Stimulated activated CD8-positive, alpha-beta memory T cell treated with anti-CD3 and anti-CD28 coated beads, Interleukin-15, amount 100 ng/mL, for 4 hours (primary cell): ENCODE results near the gene PLEKHM3.

ENCODE experiments used
- DNase-seq, 2 donors: peaks; one replicate each; pipeline ENCODE4 v3.0.0-alpha.2; 2020; ENCODE audit warnings: low read depth in 2 of 2

The PLEKHM3 gene

GRCh38 chr2:208025037-208025813, at the start of gene PLEKHM3:
TSS of gene PLEKHM3 (minus strand) at chr2:208025527. CDS start at chr2:208001639, 23,888 bp downstream.
- peak; percentile 38 to 53 for DNase-seq

DNA sequence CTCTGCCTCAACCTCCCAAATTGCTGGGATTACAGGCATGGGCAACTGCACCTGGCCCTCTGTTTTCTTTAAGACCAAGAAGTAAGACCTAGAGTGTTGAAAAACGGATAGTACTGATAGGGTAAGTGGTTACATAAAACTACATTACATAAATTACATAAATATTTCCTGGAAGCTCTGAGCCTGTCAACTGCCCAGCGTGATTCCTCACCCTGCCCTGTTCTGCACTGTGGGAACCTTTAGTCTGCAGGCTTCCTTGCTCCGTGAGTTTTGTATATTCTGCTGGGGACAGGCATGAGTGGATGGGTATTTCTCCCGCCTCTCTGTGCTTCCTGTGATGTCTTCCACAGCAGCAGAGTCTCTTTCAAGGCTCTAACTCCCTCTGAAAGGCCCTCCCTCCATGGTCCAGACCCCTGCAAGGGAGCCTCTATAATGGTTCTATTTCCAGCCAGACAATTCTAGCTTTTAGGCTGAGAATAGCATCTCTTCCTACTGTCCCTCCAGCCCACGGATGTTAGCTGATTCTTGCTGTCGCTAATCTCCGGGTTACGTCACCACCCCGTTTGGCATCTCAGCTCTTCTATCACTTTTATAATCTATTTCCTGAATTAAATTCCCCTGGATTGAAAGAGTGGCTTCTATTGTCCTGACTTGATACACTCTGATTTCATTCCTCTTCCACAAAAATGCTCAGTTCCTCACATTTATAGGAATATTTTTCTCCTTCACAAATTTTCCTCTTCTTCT, 49.5 kb upstream of the PLEKHM3 start:
- no peak for DNase-seq

DNA sequence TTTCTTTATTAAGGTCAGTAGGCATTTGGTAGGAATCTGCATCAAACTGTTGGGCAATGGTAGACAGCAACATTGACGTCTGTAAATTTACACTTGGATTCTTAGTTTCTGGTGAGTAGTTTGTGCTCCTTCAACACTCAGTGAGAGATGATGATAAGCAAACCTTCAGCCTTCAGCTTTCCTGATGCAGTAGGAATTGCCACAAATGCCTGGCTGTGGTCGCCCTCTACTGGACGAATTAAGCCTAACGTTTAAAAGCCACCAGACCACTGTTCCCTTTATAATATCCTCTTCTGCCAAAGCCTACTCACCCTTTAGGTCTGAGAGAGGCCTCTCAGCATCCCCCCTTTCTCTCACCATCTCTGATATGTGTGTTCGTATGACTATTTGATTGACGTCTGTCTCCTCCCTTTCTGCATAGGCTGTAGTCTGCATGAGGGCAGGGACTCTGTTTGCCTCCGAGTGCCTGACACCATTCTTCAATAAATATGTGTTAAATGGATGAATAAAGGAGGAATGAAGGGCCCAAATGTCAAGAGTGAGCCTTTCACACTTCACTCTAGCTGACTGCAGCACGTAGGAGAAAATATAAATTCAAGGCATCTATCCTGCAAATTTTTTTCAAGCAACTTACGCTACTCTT, 47.0 kb upstream of the PLEKHM3 start:
- peak in 1 of 2 donors; percentile 31 for DNase-seq

DNA sequence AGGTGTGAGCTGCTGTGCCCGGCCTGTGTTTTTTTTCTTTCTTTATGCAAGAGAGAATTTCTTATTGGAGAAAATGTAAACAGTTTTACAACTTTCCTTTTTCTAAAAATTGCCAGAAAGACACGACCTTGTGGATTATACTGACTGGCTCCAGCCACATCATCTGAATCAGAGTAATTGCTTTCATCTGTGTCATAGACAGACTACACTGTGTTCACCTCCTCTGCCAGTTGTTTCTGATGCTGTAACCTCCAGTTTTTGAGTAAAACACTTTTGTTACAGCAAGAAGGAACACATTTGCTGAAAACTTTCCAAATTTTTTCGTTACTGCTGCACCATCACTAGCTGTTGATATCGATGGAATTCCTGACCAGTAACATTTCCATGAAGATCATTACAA, 43.9 kb upstream of the PLEKHM3 start:
- DNase-seq: no peak

GRCh38 chr2:208066016-208066415, 40.7 kb upstream of the PLEKHM3 start:
- DNase-seq: no peak

DNA sequence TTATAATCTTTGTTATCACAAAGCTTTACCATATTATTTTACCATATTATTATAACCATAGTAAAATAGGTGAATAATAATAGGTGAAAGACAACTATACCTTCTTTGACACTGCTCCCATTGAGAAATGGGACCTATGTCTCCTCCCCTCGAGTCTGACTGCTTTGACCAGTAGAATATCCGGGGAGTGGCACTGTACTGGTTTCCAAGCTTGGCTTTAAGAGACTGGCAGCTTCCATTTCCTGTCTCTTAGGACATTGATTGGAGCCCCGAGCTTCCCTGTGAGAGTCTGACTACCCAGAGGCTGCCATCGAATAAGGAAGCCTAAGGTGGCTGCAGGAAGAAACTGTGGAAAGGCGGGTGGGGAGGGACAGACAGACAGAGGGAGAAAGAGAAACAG, 40.1 kb upstream of the PLEKHM3 start:
- DNase-seq: no peak

DNA sequence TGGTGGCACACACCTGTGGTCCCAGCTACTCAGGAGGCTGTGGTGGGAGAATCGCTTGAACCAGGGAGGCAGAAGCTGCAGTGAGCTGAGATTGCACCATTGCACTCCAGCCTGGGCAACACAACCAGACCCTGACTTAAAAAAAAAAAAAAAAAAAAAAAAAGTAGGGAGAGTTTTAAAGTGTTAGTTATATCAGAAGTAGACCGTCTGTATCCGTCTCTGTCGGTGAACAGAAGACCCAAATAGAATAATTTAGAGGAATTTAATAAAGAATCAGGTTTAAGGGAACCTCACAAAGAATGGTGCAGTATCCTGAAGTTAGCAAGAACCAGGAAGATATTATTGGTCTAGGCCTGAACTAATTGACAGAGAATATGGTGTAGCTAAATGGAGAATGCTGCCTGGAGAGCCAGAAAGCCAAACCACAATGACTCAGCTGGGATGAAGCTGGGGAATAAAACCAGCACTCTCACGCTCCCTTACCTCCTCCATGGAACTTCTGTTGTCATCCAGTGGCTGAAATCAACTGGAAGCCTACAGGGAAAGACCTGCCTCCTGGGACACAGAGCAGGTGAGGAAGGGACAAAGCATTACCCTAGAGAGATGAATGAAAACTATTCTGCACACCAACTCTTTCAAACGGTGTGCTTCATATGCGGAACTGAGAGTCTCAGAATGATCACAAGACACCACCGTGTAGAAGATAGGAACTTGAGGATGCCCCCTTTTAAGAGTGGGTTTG, 39.1 kb upstream of the PLEKHM3 start:
- DNase-seq: no peak

- DNase-seq: no peak
Measured at GRCh38 chr2:208062961-208063360, 37.6 kb upstream of the PLEKHM3 start.

DNA sequence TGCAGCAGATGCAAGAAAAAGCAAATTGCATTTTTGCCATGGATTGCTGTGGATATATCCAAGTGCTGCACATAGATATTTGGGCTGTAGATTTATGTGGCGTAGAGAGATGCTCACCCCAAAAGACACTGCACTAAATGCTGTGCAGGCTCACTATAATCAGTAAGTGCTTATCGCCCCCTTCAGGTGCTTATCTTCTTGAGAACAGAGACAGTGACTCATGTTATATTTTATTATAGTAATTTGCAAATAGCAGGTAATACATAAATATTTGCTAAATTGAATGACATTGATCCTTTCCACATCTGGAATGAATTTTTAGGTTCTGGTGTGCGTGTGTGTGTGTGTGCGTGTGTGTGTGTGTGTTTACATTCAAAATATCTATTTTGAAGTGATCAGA, 36.8 kb upstream of the PLEKHM3 start:
- no peak for DNase-seq

DNA sequence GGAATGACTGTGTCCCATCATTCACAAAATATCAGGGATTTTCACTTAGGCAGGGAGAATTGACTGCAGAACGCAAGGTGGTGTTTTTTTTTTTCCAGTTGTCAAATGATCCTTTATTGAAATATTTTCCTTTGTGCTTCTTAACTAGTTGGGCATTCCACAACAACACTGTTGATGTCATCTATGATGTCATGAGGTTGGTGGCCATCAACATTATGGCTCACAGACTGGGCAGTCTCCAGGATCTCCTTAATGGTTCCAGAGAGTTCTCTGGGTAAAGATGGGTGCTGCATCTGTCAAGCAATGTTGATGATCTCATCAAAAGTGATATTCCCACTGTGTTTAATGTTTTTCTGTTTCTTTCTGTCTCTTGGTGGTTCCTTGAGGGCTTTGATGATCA, 31.8 kb upstream of the PLEKHM3 start:
- DNase-seq: no peak

DNA sequence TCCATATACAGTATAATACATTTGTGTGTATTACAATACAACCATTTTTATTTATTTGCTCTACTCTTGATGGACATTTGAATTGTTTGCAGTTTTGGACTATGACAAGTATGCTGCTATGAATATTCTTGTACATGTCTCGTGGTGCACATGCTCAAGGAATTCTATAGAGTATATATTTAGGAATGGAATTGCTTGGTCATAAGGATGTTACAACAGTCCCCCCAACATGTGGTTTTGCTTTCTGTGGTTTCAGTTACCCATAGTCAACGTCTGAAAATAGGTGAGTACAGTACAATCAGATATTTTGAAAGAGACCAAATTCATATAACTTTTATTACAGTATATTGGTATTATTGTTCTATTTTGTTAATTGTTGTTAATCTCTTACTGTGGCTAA, 24.1 kb upstream of the PLEKHM3 start:
- DNase-seq: no peak

DNA sequence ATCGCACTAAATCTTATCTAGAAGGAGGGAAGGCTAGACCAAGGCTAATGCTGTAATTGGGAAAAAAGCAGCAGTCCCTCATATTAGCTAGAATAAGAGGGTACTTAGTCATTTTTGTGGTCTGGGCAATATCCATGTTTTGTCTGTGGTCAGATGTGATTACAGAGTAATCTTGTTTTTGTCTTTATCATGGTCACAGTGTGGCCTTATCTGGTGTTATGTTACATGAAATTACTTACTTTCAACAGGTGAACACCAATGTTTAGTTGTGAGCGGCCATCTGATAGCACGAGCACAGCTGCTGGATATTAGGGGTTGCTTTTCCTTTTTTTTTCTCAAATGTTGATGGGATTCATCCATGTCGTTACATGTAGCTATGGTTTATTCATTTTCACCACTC, 23.7 kb upstream of the PLEKHM3 start:
- DNase-seq: no peak

- DNase-seq: no peak
Measured at GRCh38 chr2:208047840-208048239, 22.5 kb upstream of the PLEKHM3 start.

DNA sequence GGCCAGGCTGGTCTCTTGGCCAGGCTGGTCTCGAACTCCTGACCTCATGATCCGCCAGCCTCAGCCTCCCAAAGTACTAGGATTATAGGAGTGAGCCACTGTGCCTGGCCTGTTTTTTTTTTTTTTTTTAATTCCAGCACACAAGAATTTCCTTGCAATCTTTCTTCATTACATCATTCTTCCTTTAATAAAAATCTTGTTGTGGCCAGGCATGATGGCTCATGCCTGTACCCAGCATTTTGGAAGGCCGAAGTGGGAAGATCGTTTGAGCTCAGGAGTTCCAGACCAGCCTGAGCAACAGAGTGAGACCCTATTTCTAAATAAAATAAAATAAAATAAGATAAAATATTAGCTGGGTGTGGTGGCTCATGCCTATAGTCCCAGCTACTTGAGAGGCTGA, 21.4 kb upstream of the PLEKHM3 start:
- DNase-seq: no peak

DNA sequence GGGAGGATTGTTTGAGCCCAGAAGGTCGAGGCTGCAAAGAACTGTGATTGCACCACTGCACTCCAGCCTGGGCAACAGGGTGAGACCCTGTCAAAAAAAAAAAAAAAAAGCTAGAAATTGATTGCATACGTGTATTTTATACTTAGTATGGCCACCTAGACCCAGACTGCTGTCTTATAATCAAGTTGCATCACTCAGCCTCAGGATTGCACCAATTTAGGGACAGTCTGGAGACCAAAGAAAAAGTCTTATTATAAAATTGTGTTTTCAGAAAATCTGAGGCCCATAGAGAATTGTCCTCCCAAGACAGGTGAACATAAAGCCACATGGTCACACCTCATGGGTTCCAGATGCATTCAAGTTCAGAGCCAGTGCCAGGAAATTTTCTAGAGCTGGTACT, 17.1 kb upstream of the PLEKHM3 start:
- no peak for DNase-seq

GRCh38 chr2:208042041-208042440, 16.7 kb upstream of the PLEKHM3 start:
- no peak for DNase-seq

DNA sequence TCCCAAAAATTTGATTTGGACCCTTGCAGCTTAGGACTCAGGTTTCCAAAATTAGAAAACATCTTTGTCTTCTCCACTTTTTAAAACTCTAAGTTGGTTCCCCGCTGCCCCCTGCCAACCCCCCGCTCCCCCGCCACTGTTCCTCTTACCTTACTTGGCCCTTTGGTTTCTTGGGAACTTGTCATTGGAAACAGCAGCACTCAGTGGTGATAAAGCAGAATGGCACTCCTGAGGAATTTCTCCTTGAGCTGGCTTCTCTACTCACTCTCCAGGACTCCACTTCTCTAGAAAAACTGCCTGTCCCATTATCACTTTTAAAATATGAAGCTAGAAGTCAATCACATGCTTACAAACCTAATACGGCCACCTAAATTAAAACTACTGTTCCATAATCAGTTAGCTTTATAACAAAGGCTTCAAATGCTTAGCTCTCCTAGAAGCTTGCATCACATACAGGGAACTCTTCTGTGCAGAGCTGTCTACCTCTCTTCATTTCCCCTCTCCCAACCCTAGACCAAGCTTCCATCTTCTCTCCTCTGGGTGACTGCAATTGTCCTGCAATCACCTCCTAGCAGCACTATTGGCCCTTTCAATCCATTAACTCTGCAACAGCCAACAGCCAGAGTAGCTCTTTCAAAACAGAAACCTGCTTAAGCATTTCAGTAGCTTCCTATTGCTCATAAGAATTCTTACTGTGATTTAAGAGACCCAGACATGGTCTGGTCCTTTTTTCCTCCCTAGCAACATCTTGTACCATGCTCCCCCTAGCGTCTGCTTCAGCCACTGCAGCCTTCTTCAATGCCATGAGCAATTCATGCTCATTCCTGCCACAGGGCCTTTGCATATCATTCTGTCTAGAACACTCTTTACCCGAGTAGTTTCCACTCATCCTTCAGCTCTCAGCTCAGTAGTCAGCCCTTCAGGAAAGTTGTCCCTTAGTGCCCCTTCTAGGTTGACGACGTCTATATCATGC, 15.2 kb upstream of the PLEKHM3 start:
- DNase-seq: peak; percentile 4 to 25

DNA sequence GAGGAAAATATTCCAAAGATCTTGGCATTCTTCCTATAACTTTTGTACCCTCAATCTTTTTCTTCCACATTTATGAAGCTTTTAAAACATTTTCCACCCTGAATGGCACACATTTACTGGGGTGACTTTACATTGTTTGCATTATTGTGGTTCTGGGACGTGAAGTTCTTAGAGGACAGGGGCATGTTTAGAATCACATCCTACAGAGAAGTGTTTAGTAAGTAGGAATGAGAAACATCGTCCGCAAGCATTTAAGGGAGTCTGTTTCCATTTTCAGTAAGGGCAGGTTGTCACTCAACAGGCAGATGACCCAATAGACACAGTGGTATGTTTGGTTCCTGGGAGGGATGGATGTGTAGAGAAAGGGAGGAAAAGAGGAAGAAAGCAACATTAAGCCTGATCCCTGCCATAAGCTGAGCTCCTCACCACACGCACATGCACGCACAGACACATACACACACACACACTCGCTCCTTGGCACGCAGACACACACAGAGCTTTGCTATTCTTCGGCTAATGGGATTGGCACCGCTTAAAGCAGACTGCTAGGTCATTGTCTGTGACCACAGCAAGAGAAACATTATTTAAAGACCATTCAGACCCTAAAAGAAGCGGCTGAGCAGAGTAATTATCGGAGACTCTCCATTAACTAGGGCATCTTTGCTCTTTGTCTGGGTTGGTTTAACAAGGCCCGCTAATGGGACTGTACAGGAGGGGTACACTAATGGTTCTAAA, 14.2 kb upstream of the PLEKHM3 start:
- no peak for DNase-seq

DNA sequence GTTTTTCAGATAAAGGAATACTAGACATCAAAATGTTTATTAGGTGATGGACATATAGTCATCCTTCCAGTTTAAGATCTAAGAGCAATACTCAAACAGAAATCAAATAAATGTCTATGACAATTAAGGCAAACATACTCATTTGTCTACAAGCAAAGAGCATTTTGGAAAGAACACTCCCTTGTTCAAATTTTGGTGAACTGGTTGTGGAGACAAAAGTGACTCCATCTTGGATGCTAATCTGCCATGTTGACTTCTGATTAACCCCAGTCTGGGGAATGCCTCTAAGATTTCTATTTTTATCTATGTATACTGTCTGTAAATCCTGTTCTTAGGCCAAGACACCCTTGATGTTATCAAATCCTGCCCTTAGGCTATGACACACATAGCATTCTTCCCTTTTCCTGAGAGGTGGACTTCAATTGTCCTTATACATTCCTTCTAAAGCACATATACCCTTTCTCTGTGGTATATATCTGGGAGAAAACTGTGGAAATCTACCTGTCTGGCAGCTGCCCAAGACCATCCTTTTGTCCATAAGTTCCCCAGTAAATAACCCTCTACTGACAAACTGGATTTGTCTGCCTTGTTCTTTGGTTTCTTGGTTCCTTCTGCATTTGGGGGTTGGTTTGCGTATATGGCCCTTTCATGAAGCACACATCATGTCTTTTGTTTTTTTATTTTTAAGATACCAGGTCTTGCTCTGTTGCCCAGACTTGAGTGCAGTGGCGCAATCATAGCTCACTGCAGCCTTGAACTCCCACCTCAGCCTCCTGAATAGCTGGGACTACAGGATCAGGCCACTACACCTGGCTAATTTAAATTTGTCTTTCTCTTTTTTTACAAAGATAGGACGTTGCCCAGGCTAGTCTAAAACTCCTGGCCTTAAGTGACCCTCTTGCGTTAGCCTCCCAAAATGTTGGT, 12.5 kb upstream of the PLEKHM3 start:
- no peak for DNase-seq
